GM12891 (cell line): ENCODE results near the gene IFNA14.

ENCODE experiments used
- POLR2A ChIP-seq: IDR thresholded peaks from 2 replicates; pipeline ENCODE4 v1.6.1; 2011; ENCODE audit warnings: low read depth, low read length, control low read depth
- POLR2AphosphoS5 ChIP-seq: IDR thresholded peaks from 2 replicates; pipeline ENCODE4 v1.6.1; 2011; ENCODE audit warnings: low read depth, low read length, control low read depth
- TAF1 ChIP-seq: IDR thresholded peaks from 2 replicates; pipeline ENCODE4 v1.6.1; 2011; ENCODE audit warnings: low read depth, low read length, control low read depth

- TF ChIP-seq TAF1, result no peak
- TF ChIP-seq POLR2A, result no peak
- TF ChIP-seq POLR2AphosphoS5, result no peak
Observed at GRCh38 chr9:21210311-21210710, 29.5 kb downstream of the IFNA14 start.
